GM19099 (cell line): Measurements from ENCODE around the gene IFT80.

Experiments
- POLR2A ChIP-seq: IDR thresholded peaks from 3 replicates; pipeline ENCODE4 v1.6.1; 2011; ENCODE audit warnings: low read depth; ENCODE audit not compliant: insufficient read length; ENCODE audit errors: extremely low read depth

Gene IFT80

DNA sequence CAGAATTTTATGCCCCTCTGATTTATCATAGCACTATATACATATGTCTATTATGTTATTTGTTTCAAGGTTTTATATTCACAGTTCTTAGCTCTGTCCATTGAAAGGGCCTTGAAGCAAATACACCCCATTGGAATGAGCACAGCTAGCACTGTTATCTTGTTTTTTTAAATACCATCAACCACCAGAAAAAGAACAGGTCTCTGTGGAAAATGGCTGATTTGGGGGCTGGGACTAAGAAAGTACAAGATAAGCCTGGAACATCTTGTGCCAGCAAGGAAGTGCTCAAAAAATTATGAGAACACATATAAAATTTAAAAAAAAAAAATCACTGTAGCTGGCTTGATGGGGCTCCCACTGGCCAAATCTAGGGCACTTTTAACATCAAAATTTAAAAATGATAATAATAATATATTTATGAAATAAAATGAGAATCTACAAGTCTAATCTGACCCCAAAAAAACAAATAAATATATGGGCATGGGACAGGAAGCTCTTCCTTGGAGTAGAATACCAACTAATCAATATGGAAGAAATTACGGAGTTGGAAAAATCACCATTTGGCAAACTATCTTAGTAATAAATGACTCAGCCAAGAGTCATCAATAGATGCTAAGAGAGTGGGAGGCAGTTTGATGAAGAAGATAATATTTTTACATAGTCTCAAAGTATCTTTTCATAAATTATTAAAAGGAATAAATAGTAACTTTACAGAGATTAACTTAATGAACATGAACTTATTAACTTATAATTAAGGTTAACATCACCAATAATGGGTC is 20.5 kb downstream of the IFT80 start:
- TF ChIP-seq POLR2A, result no peak

DNA sequence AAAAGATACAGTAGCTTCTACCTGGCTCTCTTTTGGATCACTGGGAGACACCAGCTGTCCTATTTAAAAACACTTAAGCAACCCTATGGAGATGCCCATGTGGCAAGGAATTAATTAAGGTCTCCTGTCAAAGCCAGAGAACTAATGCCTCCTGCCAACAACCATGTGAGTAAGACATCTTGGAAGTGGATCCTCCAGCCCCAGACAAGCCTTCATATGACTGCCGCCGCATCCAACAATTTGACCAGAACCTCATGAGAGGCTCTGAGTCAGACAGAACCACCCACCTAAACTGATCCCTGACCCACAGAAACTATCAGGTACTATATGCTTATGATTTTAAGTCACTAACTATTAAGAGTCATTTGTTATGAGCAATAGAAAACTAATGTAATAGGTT is 22.3 kb downstream of the IFT80 start:
- TF ChIP-seq POLR2A, result no peak

DNA sequence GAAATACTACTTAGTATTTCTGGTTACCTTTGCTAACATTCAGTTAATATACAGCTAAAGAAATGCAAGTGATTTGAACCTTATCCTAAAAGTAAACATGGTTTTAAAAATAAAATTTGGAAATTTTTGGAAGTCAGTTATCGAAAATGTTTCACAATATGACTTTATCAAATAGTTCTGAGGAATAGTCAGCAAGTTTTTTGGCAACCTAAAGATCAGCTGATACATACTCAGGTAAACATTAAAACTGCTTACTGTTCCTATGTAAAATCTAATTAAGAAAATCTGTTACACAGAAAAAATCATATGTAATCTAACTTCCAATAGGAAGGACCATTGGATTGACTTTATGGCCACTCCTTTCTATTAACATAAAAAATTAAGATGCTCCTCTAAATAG is 24.1 kb downstream of the IFT80 start:
- TF ChIP-seq POLR2A, result no peak

DNA sequence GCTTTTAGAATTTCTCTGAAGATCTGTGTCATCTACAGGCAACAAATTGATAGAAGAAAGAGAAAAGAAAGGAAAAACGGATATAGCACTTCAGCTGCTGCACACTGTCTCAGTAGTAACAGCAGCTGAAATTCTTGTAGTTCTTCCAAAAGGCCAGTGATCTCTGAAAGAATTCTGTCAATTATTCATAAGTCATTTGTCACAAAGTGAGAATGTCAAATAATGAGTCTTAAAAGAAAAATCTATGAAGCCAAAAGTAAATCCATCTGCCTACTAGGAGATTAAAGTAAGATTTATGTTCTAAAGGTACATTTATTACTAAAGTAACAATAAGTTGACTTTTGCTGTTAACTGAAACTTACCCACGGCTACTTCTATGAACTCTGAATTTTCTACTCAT is 24.6 kb downstream of the IFT80 start:
- TF ChIP-seq POLR2A, result no peak

DNA sequence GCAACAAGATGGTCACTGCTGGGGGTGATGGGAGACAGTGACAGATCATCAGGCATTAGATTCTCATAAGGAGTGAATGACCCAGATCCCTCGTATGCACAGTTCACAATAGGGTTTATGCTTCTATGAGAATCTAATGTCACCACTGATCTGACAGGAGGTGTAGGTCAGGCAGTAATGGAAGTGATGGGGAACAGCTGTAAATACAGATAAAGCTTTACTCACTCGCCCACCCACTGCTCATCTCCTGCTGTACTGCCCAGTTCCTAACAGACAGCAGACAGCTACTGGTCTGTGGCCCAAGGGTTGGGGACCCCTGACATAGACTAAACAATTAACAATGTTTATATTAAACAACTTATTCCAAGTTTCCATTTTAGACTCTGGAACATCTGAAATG is 25.4 kb downstream of the IFT80 start:
- TF ChIP-seq POLR2A, result no peak

- TF ChIP-seq POLR2A, result no peak
These were observed 26.2 kb downstream of the IFT80 start for GRCh38 chr3:160372780-160373179.

DNA sequence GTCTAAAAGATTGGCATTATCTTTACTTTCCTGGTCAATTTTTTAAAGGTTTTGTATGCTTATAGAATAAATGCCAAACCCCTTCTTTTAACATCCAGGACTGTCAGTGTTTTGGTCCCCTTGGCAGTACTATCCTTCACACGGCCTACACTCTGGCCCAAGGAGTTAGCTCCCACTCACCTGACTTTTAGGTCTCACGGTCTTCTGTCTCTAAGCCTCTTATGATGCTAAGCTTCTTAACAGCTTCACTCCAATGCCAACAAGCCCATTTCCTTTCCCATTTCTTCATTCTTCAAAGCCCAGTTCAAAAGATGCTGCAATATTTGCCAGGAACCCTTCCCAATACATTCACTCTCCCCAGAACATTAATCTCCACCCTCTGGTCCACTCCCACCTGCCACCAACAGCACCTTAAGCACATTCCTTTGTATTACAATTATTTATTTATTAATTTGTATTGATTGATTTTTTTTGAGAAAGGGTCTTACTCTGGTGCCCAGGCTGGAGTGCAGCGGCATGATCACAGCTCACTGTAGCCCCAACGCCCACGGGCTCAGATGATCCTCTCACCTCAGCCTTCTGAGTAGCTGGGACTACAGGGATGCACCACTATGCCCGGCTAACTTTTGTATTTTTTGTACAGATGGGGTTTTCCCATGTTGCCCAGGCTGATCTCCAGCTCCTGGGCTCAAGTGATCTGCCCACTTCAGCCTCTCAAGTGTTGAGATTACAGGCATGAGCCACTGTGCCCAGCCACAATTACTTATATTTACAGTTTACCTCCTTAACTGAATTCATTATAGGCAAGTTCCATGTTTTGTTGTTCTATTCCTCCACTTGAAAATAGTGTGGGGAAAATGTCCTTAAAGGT is 27.8 kb downstream of the IFT80 start:
- no peak for TF ChIP-seq POLR2A

- TF ChIP-seq POLR2A, result no peak
These were observed 29.2 kb downstream of the IFT80 start for GRCh38 chr3:160369784-160370183.

- TF ChIP-seq POLR2A, result no peak
These were observed 30.2 kb downstream of the IFT80 start for GRCh38 chr3:160368804-160369203.

GRCh38 chr3:160365869-160366522 is 33.0 kb downstream of the IFT80 start:
- TF ChIP-seq POLR2A, result no peak

- no peak for TF ChIP-seq POLR2A
These were observed 43.2 kb downstream of the IFT80 start for GRCh38 chr3:160355826-160356225.

DNA sequence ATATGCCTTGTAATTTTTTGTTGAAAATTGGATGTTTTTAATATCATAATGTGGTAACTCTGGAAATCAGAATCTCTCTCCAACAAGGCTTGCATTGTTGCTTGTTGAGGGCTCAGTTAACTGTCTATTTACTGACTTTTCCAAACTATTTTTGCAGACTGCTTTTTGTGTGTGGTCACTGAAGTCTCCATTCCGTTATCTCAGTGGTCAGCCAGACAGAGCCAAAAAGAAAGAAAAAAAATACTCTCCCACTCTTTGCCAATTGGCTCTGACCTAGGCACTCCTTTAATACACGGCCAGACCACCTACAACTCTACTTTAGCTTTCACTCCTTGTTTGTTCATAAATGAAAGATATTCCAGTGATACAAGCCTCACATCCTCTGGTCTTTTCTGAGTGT is 52.5 kb downstream of the IFT80 start:
- no peak for TF ChIP-seq POLR2A

GRCh38 chr3:160343132-160343531 is 55.9 kb downstream of the IFT80 start:
- no peak for TF ChIP-seq POLR2A

- no peak for TF ChIP-seq POLR2A
These were observed 58.7 kb downstream of the IFT80 start for GRCh38 chr3:160340351-160340750.

DNA sequence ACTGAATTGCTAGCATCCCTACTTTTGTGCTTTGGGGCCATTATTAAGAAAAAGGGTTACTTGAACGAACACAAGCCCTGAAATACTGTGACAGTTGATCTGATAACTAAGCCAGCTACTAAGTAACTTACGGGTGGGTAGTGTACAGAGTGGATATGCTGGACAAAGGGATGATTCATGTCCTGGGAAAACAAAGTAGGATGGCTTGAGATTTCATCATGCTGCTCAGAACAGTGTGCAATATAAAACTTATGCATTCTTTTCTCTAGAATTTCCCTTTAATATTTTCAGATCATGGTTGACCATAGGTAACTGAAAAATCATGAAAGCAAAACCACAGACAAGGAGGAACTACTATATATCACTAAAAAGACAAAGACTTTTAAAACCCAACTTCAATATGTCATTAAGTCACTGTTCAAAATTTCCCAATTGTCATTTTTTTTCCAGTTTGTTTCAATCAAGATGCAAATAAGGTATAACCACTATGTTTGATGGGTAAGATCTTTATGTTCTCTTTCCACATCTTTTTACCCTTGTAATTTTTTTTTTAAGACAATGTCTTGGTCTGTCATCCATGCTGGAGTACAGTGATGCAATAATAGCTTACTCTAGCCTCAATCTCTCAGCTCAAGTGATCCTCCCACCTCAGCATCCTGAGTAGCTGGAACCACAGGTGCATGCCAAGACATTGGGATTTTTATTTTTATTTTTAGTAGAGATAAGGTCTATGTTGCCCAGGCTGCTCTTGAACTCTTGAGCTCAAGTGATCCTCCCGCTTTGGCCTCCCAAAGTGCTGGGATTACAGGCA is 67.7 kb downstream of the IFT80 start:
- no peak for TF ChIP-seq POLR2A

GRCh38 chr3:160330690-160331089 is 68.3 kb downstream of the IFT80 start:
- TF ChIP-seq POLR2A, result no peak

DNA sequence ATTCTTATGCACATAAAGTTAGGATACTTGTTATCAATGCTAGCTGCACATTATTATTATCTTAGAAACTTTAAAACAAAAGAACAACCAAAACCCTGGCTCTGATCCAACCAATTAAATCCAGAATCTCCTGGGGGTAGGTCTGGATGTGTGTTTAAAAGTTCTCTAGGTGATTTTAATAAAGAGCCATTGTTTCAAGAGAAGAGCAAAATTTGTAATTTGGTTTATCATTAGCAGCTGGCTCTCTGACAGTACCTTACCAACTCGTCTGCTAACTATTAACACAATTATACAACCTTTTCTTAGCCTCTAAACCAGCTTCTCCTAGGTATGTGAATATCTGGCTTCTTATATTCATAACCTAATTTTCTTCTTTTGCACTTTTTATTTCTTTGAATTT is 68.9 kb downstream of the IFT80 start:
- no peak for TF ChIP-seq POLR2A
